Activated T-helper 1 cell treated with Interleukin-2 at 50 U/mL for 16 hours (primary cell): ENCODE measurements around the gene TSPAN32.
"Not testable (repeated sequence)": the region's sequence is repeated elsewhere in the genome, so short reads cannot be mapped to it uniquely, and the experiment has no call there.

Experiments used
- DNase-seq: peaks from one replicate; pipeline ENCODE4 v3.0.0-alpha.2; 2020; ENCODE audit warnings: low read depth

Gene TSPAN32

GRCh38 chr11:2343502-2343901 is 41.7 kb downstream of the TSPAN32 start:
- no peak for DNase-seq

GRCh38 chr11:2345050-2345449 is 43.2 kb downstream of the TSPAN32 start:
- DNase-seq, result no peak

GRCh38 chr11:2346014-2346413 is 44.2 kb downstream of the TSPAN32 start:
- no peak for DNase-seq

GRCh38 chr11:2346586-2347307 is 44.9 kb downstream of the TSPAN32 start:
- DNase-seq, result no peak

- no peak for DNase-seq
Measured at GRCh38 chr11:2347308-2347830, 45.6 kb downstream of the TSPAN32 start.

- DNase-seq, result no peak
Measured at GRCh38 chr11:2348986-2349385, 47.2 kb downstream of the TSPAN32 start.

GRCh38 chr11:2351701-2352100 is 49.9 kb downstream of the TSPAN32 start:
- no peak for DNase-seq

GRCh38 chr11:2352420-2352819 is 50.6 kb downstream of the TSPAN32 start:
- no peak for DNase-seq

GRCh38 chr11:2355000-2355644 is 53.3 kb downstream of the TSPAN32 start:
- no peak for DNase-seq

- DNase-seq, result no peak
Measured at GRCh38 chr11:2357246-2357645, 55.4 kb downstream of the TSPAN32 start.

- DNase-seq, result not testable (repeated sequence)
Measured at GRCh38 chr11:2357651-2358050, 55.8 kb downstream of the TSPAN32 start.

- no peak for DNase-seq
Measured at GRCh38 chr11:2358754-2359442, 57.1 kb downstream of the TSPAN32 start.

- no peak for DNase-seq
Measured at GRCh38 chr11:2359557-2359956, 57.7 kb downstream of the TSPAN32 start.

- DNase-seq, result no peak
Measured at GRCh38 chr11:2360081-2360642, 58.3 kb downstream of the TSPAN32 start.

GRCh38 chr11:2361565-2361964 is 59.8 kb downstream of the TSPAN32 start:
- DNase-seq, result no peak

GRCh38 chr11:2362414-2362813 is 60.6 kb downstream of the TSPAN32 start:
- DNase-seq, result no peak

GRCh38 chr11:2363130-2363529 is 61.3 kb downstream of the TSPAN32 start:
- no peak for DNase-seq

- no peak for DNase-seq
Measured at GRCh38 chr11:2363577-2364370, 62.0 kb downstream of the TSPAN32 start.

- DNase-seq, result not testable (repeated sequence)
Measured at GRCh38 chr11:2364386-2364785, 62.6 kb downstream of the TSPAN32 start.

- no peak for DNase-seq
Measured at GRCh38 chr11:2365571-2366210, 63.9 kb downstream of the TSPAN32 start.

GRCh38 chr11:2366276-2366675 is 64.5 kb downstream of the TSPAN32 start:
- no peak for DNase-seq
